NCI-H774 (cell line): ENCODE data around the gene DLG1.
"Not testable (repeated sequence)": the region's sequence is repeated elsewhere in the genome, so short reads cannot be mapped to it uniquely, and the experiment has no call there.

ENCODE experiments used
- DNase-seq: peaks from one replicate; lab custom pipeline; 2025; lab: John Stamatoyannopoulos, UW

The DLG1 gene

GRCh38 chr3:197286678-197287077, 11.7 kb downstream of the DLG1 start:
- DNase-seq, result no peak

DNA sequence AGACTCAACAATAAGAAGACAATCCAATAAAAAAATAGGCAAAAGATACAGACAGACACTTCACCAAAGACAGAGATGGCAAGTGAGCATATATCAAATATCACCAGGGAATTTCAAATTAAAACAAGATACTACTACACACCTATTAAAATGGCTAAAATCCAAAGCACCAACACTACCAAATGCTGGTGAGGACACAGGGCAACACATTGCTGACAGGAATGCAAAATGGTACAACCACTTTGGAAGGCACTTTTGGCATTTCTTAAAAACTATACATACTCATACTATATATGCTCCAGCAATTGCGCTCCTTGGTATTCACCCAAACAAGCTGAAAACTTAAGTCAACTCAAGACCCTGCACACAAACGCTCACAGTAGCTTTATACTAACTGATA, 12.9 kb downstream of the DLG1 start:
- no peak for DNase-seq

- no peak for DNase-seq
Measured at GRCh38 chr3:197283045-197283444, 15.4 kb downstream of the DLG1 start.

- DNase-seq, result no peak
Measured at GRCh38 chr3:197281849-197282248, 16.6 kb downstream of the DLG1 start.

DNA sequence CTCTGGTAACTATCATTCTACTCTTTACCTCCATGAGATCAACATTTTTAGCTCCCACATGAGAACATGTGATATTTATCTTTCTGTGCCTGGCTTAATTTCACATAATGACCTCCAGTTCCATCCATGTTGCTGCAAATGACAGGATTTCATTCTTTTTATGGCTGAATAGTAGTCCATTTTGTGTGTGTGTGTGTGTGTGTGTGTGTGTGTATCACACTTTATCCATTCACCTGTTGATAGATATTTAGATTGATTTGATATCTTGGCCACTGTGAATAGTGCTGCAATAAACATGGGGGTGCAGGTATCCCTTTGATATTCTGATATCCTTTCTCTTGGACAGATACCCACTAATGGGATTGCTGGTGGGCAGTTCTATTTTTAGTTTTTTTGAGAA, 18.3 kb downstream of the DLG1 start:
- DNase-seq, result no peak

- DNase-seq, result no peak
Measured at GRCh38 chr3:197278933-197279332, 19.5 kb downstream of the DLG1 start.

DNA sequence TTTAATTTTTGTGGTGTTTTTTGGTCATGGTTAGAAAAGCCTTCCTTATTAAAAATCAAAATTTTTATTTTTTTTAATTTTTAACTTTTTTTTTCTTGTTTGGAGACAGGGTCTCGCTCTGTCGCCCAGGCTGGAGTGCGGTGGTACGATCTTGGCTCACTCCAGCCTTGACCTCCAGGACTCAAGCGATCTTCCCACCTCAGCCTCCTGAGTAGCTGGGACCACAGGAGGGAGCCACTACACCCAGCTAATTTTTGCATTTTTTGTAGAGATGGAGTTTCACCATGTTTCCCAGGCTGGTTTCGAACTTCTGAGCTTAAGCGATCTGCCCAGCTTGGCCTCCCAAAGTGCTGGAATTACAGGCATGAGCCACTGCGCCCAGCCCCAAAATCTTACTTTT, 21.6 kb downstream of the DLG1 start:
- DNase-seq, result not testable (repeated sequence)

- no peak for DNase-seq
Measured at GRCh38 chr3:197270558-197271317, 27.7 kb downstream of the DLG1 start.

DNA sequence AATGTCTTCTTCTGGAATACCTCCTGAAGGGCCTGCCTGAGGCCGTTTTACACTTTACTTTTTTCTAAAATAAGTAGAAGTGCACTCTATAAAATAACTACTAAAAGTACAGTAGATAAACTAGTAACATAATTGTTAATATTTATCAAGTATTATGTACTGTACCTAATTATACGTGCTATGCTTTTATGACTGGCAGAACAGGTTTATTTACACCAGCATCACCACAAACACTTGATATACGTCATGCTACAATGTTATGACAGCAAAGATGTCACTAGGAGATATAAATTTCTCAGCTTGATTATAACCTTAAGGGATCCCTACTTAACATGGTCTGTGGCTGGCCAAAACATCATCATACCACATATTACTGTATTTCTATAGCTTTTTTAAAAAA, 29.4 kb downstream of the DLG1 start:
- DNase-seq, result no peak

GRCh38 chr3:197268294-197268693, 30.1 kb downstream of the DLG1 start:
- no peak for DNase-seq

- no peak for DNase-seq
Measured at GRCh38 chr3:197266331-197266730, 32.1 kb downstream of the DLG1 start.

DNA sequence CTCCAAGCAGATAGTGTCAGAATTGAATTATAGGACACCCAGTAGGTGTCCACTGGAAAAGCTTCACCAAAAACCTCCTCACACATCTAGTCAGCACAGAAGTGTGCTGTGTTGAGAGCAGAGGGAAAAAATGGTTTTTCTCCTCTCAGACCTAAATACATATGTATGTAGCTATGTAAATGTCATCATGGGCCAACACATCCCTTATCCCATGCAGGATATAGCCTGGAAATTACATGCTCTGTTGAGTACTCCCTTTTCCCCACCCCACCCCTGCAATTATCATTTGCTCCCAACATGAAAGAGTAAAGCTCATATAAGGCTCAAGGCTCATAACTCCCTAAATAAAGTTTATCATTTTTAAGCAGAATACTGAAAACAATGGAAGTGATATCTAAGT, 35.7 kb downstream of the DLG1 start:
- DNase-seq, result no peak

- no peak for DNase-seq
Measured at GRCh38 chr3:197261164-197261509, 37.3 kb downstream of the DLG1 start.

- no peak for DNase-seq
Measured at GRCh38 chr3:197260491-197261163, 37.8 kb downstream of the DLG1 start.

GRCh38 chr3:197259096-197259495, 39.3 kb downstream of the DLG1 start:
- DNase-seq, result no peak

DNA sequence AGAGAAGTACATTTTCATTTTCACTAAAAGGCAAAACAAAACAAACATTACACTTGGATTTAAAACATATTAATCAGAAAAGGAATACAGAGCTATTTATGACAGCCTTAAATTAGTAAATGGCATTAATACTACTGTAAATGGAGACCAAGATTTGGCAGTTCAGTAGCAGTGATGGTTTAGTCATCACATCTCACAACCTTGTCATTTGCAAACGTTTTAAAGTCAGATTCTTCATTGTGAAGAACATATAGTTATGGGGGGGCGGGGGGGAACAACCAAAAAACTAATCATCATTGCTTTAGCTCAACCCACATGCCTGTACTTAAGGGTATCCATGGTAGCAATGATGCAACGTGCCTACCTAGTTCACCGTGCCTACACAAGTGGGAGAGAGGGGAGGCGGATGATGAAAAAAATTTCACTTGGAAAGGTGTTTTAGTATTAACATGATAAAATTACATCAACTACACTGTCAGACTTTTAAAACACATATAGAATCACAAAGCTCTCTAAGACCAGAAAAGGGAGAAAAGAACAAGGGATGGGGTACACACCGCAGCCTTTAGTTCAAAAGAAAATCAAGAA, 40.1 kb downstream of the DLG1 start:
- DNase-seq, result no peak

- DNase-seq, result no peak
Measured at GRCh38 chr3:197257711-197258110, 40.7 kb downstream of the DLG1 start.

DNA sequence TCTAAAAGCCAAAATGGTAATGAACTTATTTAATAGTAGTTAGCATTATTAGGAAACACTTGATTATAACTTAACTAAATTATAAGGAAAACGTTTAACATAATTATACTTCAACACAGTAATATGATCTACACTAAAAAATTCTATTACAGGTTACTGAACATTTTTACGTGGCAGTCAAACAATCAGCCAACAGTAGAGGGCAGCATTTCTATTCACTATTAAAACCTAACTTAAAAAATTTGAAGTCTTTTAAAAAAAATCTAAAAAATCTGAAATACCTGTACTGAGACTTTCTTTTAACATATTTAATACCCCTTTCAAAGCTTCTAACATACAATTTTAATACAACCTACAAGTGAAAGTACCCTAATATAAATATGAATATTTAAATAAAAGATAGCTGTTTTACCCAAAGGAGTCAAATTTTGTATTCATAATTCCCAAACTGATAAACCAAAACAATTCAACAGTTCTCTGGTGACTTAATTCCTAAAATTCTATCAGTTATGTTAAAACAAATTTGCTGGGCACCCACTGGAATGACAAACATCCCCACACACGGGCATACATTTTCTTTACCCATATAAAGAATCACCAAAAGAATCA, 41.5 kb downstream of the DLG1 start:
- DNase-seq, result no peak

GRCh38 chr3:197256104-197256503, 42.3 kb downstream of the DLG1 start:
- no peak for DNase-seq

DNA sequence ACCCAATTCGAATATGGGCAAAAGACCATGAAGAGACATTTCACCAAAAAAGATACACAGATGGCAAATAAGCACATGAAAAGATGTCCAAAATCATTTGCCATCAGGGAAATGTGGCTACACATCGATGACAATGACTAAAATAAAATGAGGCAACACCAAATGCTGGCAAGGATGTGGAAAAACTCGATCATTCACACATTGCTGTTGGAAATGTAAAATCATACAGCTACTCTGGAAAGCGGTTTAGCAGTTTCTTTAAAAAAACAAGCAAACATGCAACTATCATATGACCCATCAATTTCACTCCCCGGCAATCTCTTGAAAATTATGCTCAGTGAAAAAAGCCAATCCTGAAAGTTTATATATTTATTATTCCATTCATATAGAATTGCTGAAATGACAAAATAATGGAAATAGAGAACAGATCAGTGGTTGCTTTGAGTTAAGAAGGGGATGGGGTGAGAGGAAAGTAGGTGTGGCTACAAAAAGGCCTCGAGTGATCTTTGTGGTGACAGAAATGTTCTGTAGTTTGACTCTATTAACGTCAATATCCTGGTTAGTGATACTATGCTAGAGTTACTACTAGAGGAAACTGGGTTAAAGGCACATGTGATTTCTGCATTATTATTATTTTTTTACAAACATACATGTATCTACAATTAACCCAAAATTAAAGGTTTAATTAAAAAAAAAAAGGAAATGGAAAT, 45.0 kb downstream of the DLG1 start:
- no peak for DNase-seq

DNA sequence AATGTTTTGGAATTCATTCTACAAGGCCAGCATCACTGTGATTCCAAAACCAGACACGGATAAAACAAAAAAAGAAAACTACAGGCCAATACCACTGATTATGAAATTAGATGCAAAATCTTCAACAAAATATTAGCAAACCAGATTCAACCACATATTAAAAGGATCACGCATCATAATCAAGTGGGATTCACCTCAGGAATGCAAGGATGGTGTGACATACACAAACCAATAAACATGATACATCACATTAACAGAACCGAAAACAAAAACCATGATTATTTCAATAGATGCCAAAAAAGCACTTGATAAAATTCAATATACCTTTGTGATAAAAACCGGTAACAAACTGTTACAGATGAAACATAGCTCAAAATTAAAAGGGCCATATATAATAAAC, 48.9 kb downstream of the DLG1 start:
- DNase-seq, result no peak

DNA sequence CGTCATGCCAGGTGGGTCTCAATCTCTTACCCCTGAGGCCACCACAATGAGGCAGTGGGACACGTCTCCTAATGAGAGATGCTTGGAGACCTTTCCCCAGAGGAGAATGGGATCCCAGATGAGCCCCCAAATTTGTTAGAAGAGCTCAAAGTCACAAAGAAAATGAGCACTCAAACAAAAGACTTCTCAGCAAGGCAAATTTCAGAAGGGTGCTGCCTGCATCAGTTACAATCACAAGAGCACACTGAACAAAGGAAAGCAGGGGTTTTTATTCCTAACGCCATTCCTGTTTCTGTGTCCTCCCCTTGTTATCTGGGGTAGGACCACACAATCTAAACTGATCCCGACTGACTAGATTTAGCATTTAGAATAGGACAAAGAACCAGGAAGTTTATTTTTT, 50.1 kb downstream of the DLG1 start:
- no peak for DNase-seq
